Measurements from ENCODE around the gene DNER. TPM values are rescaled to one million over a fixed set of nuclear protein-coding genes. Genes with fewer than 3 reads are reported as not detected.

The DNER gene
- total RNA-seq, 1 experiment from 2014 or later: 5.5 TPM

- in situ Hi-C loops (cut with HindIII; ENCODE audit: low pct_unique_long_range_greater_than_20kb, low sequenced_read_pairs): no loop called here
- no peak for DNase-seq (ENCODE audit: low read depth)
These were observed 34.8 kb downstream of the DNER start for GRCh38 chr2:229679393-229680125.

DNA sequence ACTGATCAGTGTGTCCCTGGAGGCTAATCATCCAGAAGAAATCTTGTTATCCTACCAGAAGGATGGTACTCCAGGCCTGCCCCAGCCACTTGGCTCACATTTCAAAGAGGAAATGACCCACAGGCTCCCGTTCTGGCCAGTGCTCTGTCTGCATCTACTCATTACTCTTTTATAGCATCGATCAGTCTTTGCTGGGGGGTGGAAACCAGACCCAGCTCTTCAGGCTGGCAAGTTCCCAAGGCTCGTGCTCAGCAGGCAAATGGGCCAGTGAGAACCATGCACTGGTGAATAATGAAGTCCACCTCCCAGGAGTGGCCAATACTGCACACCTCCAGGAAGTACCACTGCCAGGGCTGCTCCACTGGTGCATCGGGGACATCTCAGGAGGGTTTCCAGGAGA is 38.8 kb downstream of the DNER start:
- in situ Hi-C loops (cut with HindIII; ENCODE audit: low pct_unique_long_range_greater_than_20kb, low sequenced_read_pairs): no loop called here
- no peak for DNase-seq (ENCODE audit: low read depth)

- no peak for DNase-seq (ENCODE audit: low read depth)
- in situ Hi-C loops (cut with HindIII; ENCODE audit: low pct_unique_long_range_greater_than_20kb, low sequenced_read_pairs): no loop called here
These were observed 39.4 kb downstream of the DNER start for GRCh38 chr2:229674830-229675530.

DNA sequence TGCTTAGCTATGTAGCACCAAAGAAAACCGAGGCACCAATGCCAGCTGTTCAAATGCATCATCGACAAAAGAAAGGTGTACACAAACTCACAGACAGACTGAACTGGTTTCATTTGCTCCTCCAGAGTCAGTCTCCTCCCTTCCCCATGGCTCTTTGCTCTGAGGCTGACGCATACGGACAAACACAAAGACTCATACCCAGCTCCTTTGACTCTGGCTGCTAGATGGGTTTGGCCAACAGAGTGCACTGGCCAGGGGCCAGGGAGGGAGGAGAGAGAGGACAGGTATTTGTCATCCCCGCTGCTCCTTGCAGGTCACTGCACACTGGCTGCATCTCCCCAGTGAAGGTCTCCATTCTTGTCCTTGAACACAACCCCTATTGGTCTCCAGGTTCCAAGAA is 40.7 kb downstream of the DNER start:
- in situ Hi-C loops (cut with HindIII; ENCODE audit: low pct_unique_long_range_greater_than_20kb, low sequenced_read_pairs): no loop called here

DNA sequence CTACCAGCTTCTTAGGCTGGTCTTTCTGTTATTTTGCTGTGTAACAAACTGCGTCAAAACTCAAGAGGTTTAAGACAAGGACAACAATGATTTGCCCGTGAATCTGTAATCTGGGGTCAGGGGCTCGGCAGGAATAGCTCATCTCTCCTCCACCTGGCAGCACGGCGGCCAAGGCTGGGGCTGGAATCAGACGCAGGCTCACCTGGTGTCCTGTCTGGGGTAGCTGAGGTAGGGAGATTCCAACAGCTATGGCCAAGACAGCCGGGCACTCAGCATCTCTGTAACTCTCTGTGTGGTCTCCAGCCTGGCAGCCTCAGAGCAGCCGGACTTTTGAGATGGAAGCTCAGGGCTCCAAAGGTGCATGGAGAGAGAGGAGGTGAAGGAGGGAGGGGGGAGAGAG is 42.3 kb downstream of the DNER start:
- DNase-seq (ENCODE audit: low read depth): no peak
- in situ Hi-C loops (cut with HindIII; ENCODE audit: low pct_unique_long_range_greater_than_20kb, low sequenced_read_pairs): no loop called here

More for the DNA sequence above, 40.7 kb downstream of the DNER start:
- DNase-seq (ENCODE audit: low read depth): no peak

- no peak for DNase-seq (ENCODE audit: low read depth)
- in situ Hi-C loops (cut with HindIII; ENCODE audit: low pct_unique_long_range_greater_than_20kb, low sequenced_read_pairs): no loop called here
These were observed 44.5 kb downstream of the DNER start for GRCh38 chr2:229669841-229670240.

DNA sequence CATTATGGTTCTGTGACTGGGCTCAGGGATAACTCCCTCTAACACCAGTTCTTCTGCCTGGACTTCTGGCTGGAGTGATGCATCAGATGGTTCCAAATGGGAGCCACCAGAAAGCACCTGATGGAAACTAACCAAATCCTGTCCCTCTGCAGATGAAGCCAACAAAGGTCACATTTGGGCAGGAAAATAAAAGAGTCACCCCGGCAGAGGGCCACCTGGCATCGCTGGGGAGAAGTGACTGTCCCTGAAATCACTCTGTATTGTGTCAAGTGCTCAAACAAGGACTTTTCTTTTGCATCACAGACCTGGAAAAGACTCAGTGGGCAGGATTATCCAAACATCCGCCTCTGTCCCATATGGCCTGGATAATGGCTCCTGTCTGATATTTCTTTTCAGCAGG is 47.5 kb downstream of the DNER start:
- no peak for DNase-seq (ENCODE audit: low read depth)

DNA sequence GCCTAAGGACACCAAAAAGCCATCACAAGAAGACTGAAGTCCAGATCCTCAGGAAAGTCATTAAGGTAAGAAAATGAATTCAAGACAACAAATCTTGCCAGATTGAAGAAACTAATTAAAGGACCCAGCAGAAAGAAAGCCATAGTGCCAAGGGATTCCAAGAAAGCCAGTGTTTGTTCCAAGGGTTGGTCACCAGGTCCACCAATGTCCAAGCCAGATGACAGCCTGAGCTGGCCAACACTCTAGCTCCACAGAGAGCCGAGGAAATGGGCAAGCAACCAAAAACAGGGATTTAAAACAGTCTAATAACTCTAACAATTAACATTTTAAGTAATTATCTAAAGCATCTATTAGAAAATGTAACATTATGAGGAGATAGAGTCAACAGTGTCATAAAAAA is 49.2 kb downstream of the DNER start:
- no peak for DNase-seq (ENCODE audit: low read depth)
- in situ Hi-C loops (cut with HindIII; ENCODE audit: low pct_unique_long_range_greater_than_20kb, low sequenced_read_pairs): no loop called here

More for the DNA sequence above, 47.5 kb downstream of the DNER start:
- in situ Hi-C loops (cut with HindIII; ENCODE audit: low pct_unique_long_range_greater_than_20kb, low sequenced_read_pairs): no loop called here

- in situ Hi-C loops (cut with HindIII; ENCODE audit: low pct_unique_long_range_greater_than_20kb, low sequenced_read_pairs): no loop called here
- DNase-seq (ENCODE audit: low read depth): no peak
These were observed 52.9 kb downstream of the DNER start for GRCh38 chr2:229661478-229661877.

- no peak for DNase-seq (ENCODE audit: low read depth)
- in situ Hi-C loops (cut with HindIII; ENCODE audit: low pct_unique_long_range_greater_than_20kb, low sequenced_read_pairs): no loop called here
These were observed 53.4 kb downstream of the DNER start for GRCh38 chr2:229660951-229661350.

- no peak for DNase-seq (ENCODE audit: low read depth)
- in situ Hi-C loops (cut with HindIII; ENCODE audit: low pct_unique_long_range_greater_than_20kb, low sequenced_read_pairs): no loop called here
These were observed 54.0 kb downstream of the DNER start for GRCh38 chr2:229660391-229660790.

GRCh38 chr2:229658004-229658403 is 56.4 kb downstream of the DNER start:
- in situ Hi-C loops (cut with HindIII; ENCODE audit: low pct_unique_long_range_greater_than_20kb, low sequenced_read_pairs): no loop called here
- DNase-seq (ENCODE audit: low read depth): no peak

- in situ Hi-C loops (cut with HindIII; ENCODE audit: low pct_unique_long_range_greater_than_20kb, low sequenced_read_pairs): no loop called here
- DNase-seq (ENCODE audit: low read depth): no peak
These were observed 59.9 kb downstream of the DNER start for GRCh38 chr2:229654437-229654836.

- in situ Hi-C loops (cut with HindIII; ENCODE audit: low pct_unique_long_range_greater_than_20kb, low sequenced_read_pairs): no loop called here
- DNase-seq (ENCODE audit: low read depth): no peak
These were observed 60.8 kb downstream of the DNER start for GRCh38 chr2:229653531-229653930.

DNA sequence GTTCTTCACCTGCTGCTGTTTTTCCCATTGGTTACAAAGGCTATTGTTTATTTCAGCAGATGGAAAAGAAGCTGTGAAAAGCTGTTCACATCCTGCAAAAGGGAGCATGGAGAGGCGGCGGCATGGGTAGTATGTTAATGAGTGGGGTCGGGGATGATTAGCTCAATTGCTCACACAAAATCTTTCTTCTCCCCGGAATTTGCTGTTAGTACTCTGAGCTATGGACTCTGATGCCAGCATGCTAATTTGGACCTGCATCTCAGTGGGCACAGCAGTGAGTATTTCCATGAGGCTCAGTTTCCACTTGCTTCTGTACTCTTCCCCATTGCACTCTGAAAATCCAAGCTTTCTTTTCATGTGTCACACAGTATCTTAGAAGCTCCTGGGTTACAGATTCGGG is 61.6 kb downstream of the DNER start:
- DNase-seq (ENCODE audit: low read depth): no peak
- in situ Hi-C loops (cut with HindIII; ENCODE audit: low pct_unique_long_range_greater_than_20kb, low sequenced_read_pairs): no loop called here

GRCh38 chr2:229650901-229651300 is 63.5 kb downstream of the DNER start:
- in situ Hi-C loops (cut with HindIII; ENCODE audit: low pct_unique_long_range_greater_than_20kb, low sequenced_read_pairs): no loop called here

GRCh38 chr2:229650059-229650458 is 64.3 kb downstream of the DNER start:
- in situ Hi-C loops (cut with HindIII; ENCODE audit: low pct_unique_long_range_greater_than_20kb, low sequenced_read_pairs): no loop called here

More at GRCh38 chr2:229650901-229651300, 63.5 kb downstream of the DNER start:
- no peak for DNase-seq (ENCODE audit: low read depth)

DNA sequence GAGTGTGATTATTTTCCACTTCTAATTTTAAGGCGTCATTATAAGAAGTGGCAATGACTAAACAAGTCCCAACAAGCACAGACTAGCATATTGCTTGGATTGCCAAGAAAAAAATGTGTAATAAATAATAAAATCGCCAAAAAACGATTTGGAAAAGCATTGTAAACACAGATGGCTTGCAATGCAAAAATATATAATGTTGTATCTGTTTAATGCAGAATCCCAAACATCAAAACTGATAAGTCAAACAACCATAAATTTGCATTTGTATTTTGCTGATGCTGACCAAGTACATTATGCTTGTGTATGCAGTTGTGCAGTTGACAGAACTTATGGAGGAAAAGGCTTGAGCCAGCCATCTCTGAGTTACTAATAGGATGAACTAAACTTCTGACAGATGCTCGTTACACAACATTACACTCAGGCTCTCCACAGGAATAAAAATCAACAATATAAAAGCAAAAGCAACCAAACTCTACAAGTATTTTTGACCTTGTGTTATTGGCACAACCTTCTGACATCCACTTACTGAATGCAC is 68.1 kb downstream of the DNER start:
- DNase-seq (ENCODE audit: low read depth): no peak
- in situ Hi-C loops (cut with HindIII; ENCODE audit: low pct_unique_long_range_greater_than_20kb, low sequenced_read_pairs): no loop called here

More at GRCh38 chr2:229650059-229650458, 64.3 kb downstream of the DNER start:
- DNase-seq (ENCODE audit: low read depth): no peak

- in situ Hi-C loops (cut with HindIII; ENCODE audit: low pct_unique_long_range_greater_than_20kb, low sequenced_read_pairs): no loop called here
- DNase-seq (ENCODE audit: low read depth): no peak
These were observed 72.0 kb downstream of the DNER start for GRCh38 chr2:229642371-229642770.

Data from Caki2 (cell line).